GM12878 (cell line): ENCODE results near the gene GADL1. TPM values are rescaled to one million over a fixed set of nuclear protein-coding genes. Genes with fewer than 3 reads are reported as not detected.

Source experiments
- ATAC-seq: fragments of 200-7000 bp; cut with Tn5 transposase; 3 replicates; pipeline ENCODE4 v1.9.1; 2020; ENCODE audit warnings: mild to moderate bottlenecking, moderate library complexity
- BruUV-seq: library from RNA; stranded (reverse); fragments of 400-500 nt; replicated peaks from 2 replicates; lab custom pipeline; 2021; lab: Mats Ljungman, UMichigan
- CTCF ChIA-PET: fragments of 300-600 bp; sonication (Branson Sonifier 250); formaldehyde crosslinking; extraction: SDS; loops from one replicate; lab custom pipeline; 2021; ENCODE audit warnings: inconsistent platforms; lab: Yijun Ruan, JAX
- POLR2A ChIA-PET: fragments of 350-600 bp; formaldehyde crosslinking; extraction: SDS; loops from one replicate; lab custom pipeline; 2021; ENCODE audit warnings: inconsistent platforms; lab: Charles Lee
- RAD21 ChIA-PET: fragments of 300-600 bp; sonication (Branson Sonifier 250); formaldehyde crosslinking; loops from one replicate; lab custom pipeline; 2023; ENCODE audit warnings: antibody characterized with exemption; ENCODE audit not compliant: unreplicated experiment; lab: Charles Lee
- SMC1A ChIA-PET: fragments of 300-600 bp; sonication (Branson Sonifier 250); formaldehyde crosslinking; loops from one replicate; lab custom pipeline; 2023; ENCODE audit not compliant: unreplicated experiment, uncharacterized antibody; lab: Charles Lee
- DNase-seq: peaks from one replicate; pipeline ENCODE4 v3.0.0-alpha.2; 2011; ENCODE audit warnings: low read depth, low spot score
- FAIRE-seq: peaks from 3 replicates; lab custom pipeline; 2011; peaks lifted over from hg19 to GRCh38; lab: Jason Lieb, UNC
- H2AFZ ChIP-seq: 2 replicates; pipeline ENCODE4 v1.6.0; 2011; ENCODE audit warnings: low read depth, low read length, control low read depth; ENCODE audit not compliant: control insufficient read depth
- H3K27ac ChIP-seq: 2 replicates; pipeline ENCODE4 v1.5.1; 2011; ENCODE audit warnings: control low read depth; ENCODE audit not compliant: control insufficient read depth, insufficient read depth
- H3K27me3 ChIP-seq, 2 experiments: replicated peaks in 1 of 2; 2 replicates each; pipeline versions ENCODE4 v1.6.0 to v1.6.1; 2011; ENCODE audit warnings: low read length in 1 of 2; ENCODE audit not compliant: control insufficient read depth in 2 of 2, insufficient read depth in 2 of 2
- H3K36me3 ChIP-seq, 2 experiments: 2 replicates each; pipeline ENCODE4 v1.5.1; 2011; ENCODE audit warnings: low read length in 1 of 2; ENCODE audit not compliant: control insufficient read depth in 2 of 2, insufficient read depth in 2 of 2
- H3K4me1 ChIP-seq: 2 replicates; pipeline ENCODE4 v1.6.1; 2011; ENCODE audit warnings: mild to moderate bottlenecking, low read length, moderate library complexity, mixed read lengths; ENCODE audit not compliant: control insufficient read depth, insufficient read depth
- H3K4me2 ChIP-seq: 2 replicates; pipeline ENCODE4 v1.6.0; 2011; ENCODE audit warnings: control low read depth; ENCODE audit not compliant: control insufficient read depth, insufficient read depth
- H3K4me3 ChIP-seq: fragments of 200-600 bp; sonication (generic); 2 replicates; pipeline ENCODE4 v1.5.1; 2016
- H3K79me2 ChIP-seq: 2 replicates; pipeline ENCODE4 v1.6.0; 2011; ENCODE audit warnings: low read length; ENCODE audit not compliant: control insufficient read depth, insufficient read depth
- H3K9ac ChIP-seq: 2 replicates; pipeline ENCODE4 v1.8.0; 2011; ENCODE audit warnings: low read length, control low read depth, mixed read lengths; ENCODE audit not compliant: control insufficient read depth, insufficient read depth
- H3K9me3 ChIP-seq: replicated peaks from 3 replicates; pipeline ENCODE4 v1.5.1; 2011; ENCODE audit warnings: mild to moderate bottlenecking, low read length; ENCODE audit not compliant: control insufficient read depth, insufficient read depth
- H4K20me1 ChIP-seq: 2 replicates; pipeline ENCODE4 v1.6.0; 2011; ENCODE audit not compliant: control insufficient read depth, insufficient read depth
- ASH2L ChIP-seq: fragments of 300-600, 200-600 bp; sonication (generic); IDR thresholded peaks from 2 replicates; pipeline ENCODE4 v1.6.1; 2017; ENCODE audit warnings: low read depth, mild to moderate bottlenecking, borderline replicate concordance
- CBFB ChIP-seq: IDR thresholded peaks from 2 replicates; pipeline ENCODE4 v1.6.1; 2016; ENCODE audit warnings: antibody characterized with exemption, low read depth
- FOXK2 ChIP-seq: fragments of 450-650 bp; IDR thresholded peaks from 2 replicates; pipeline ENCODE4 v1.6.1; 2017; ENCODE audit warnings: mild to moderate bottlenecking, moderate library complexity
- GATAD2B ChIP-seq: fragments of 450-650 bp; conservative IDR thresholded peaks from 2 replicates; pipeline ENCODE4 v1.6.1; 2017; ENCODE audit warnings: low read depth, mild to moderate bottlenecking, moderate library complexity
- HDAC2 ChIP-seq: fragments of 200-600 bp; sonication (generic); IDR thresholded peaks from 2 replicates; pipeline ENCODE4 v1.6.1; 2017
- IRF4 ChIP-seq: IDR thresholded peaks from 2 replicates; pipeline ENCODE4 v1.6.1; 2011; ENCODE audit warnings: low read depth, low read length
- IRF5 ChIP-seq: fragments of 450-650 bp; IDR thresholded peaks from 2 replicates; pipeline ENCODE4 v1.6.1; 2017; ENCODE audit warnings: borderline replicate concordance
- MTA3 ChIP-seq: IDR thresholded peaks from 2 replicates; pipeline ENCODE4 v1.6.1; 2012; ENCODE audit warnings: low read length, inconsistent platforms, borderline replicate concordance
- MYB ChIP-seq: fragments of 150-350 bp; IDR thresholded peaks from 2 replicates; pipeline ENCODE4 v1.6.1; 2014; ENCODE audit warnings: mild to moderate bottlenecking, low read depth, low read length, borderline replicate concordance
- NKRF ChIP-seq: fragments of 450-650 bp; conservative IDR thresholded peaks from 2 replicates; pipeline ENCODE4 v1.6.1; 2017; ENCODE audit warnings: mild to moderate bottlenecking, moderate library complexity
- RFX5 ChIP-seq: IDR thresholded peaks from 2 replicates; pipeline ENCODE4 v1.6.1; 2011; ENCODE audit warnings: low read depth, low read length, improper control_type of control experiment
- SMAD5 ChIP-seq: IDR thresholded peaks from 2 replicates; pipeline ENCODE4 v1.6.1; 2016; ENCODE audit warnings: antibody characterized with exemption, low read depth
- STAT3 ChIP-seq: IDR thresholded peaks from 2 replicates; pipeline ENCODE4 v1.6.1; 2011; ENCODE audit warnings: low read depth, low read length, improper control_type of control experiment
- SUZ12 ChIP-seq: fragments of 200-600 bp; sonication (generic); IDR thresholded peaks from one replicate; pipeline ENCODE4 v1.6.1; 2018; ENCODE audit warnings: antibody characterized with exemption, mild to moderate bottlenecking; ENCODE audit not compliant: unreplicated experiment
- WRNIP1 ChIP-seq: IDR thresholded peaks from 2 replicates; pipeline ENCODE4 v1.6.1; 2011; ENCODE audit warnings: low read depth, low read length, improper control_type of control experiment, borderline replicate concordance
- ZBTB40 ChIP-seq: fragments of 450-650 bp; IDR thresholded peaks from 2 replicates; pipeline ENCODE4 v1.6.1; 2016; ENCODE audit warnings: mild to moderate bottlenecking, moderate library complexity, borderline replicate concordance
- WGBS: methylation state at CpG from one replicate; pipeline ENCODE4 v1.1.6; 2016; ENCODE audit warnings: low lambda C conversion rate; ENCODE audit not compliant: insufficient replicate concordance, insufficient coverage; ENCODE audit errors: missing lambda C conversion rate; 5-methylcytosine and 5-hydroxymethylcytosine counted together
- in situ Hi-C: fragments of 300-500 bp; cut with MboI; formaldehyde crosslinking; loops from 9 replicates; pipeline ENCODE4 v1.14.3; 2018; ENCODE audit warnings: mixed read lengths
- intact Hi-C: fragments of 100-400 bp; cut with micrococcal nuclease; formaldehyde crosslinking; loops from one replicate; pipeline ENCODE4 v1.14.2; 2022; ENCODE audit not compliant: unreplicated experiment
- polyA plus RNA-seq, 11 experiments: library from polyadenylated mRNA; depleted of rRNA in 4 of 11; unstranded in 6 of 11; stranded (reverse) in 5 of 11; fragments of >200 nt; fragmentation: Nextera tagmentation in 4 of 11; fragmentation: Illumina TruSeq in 1 of 11; extraction: Ambion mirVana in 4 of 11; extraction: Trizol in 1 of 11; gene quantifications; 1 replicate in 1 of 11; 2 replicates in 10 of 11; pipeline versions ENCODE4 v1.2.1 to v1.2.3, GENCODE V29; 2011 to 2016; ENCODE audit warnings: inconsistent platforms in 2 of 11, missing spikeins in 2 of 11, low read depth in 1 of 11
- total RNA-seq, 4 experiments: library from RNA; depleted of rRNA in 3 of 4; stranded (reverse); fragments of >200 nt in 3 of 4; fragmentation: Illumina TruSeq in 1 of 4; extraction: Trizol in 1 of 4; gene quantifications; 2 replicates each; pipeline versions ENCODE4 v1.2.1 to v1.2.3, GENCODE V29; 2013 to 2021
- TF ChIP-seq, protein P1 (sequence below): IDR thresholded peaks from 2 replicates; pipeline ENCODE4 v1.6.1; 2012; ENCODE audit warnings: low read depth, low read length, improper control_type of control experiment

The GADL1 gene
- total and polyA plus RNA-seq, 10 of the 15 experiments (the other 5 are each of a cell fraction or from before 2014, with no cell fraction given), result 0.04 TPM; not detected in 9

GRCh38 chr3:30810625-30811024 is 83.8 kb downstream of the GADL1 start (continued):
- TF ChIP-seq NKRF (no peak), CBFB (no peak), RFX5 (no peak), GATAD2B (no peak), STAT3 (no peak), MYB (no peak)
- TF ChIP-seq, all 136 proteins: peak for 0

DNA sequence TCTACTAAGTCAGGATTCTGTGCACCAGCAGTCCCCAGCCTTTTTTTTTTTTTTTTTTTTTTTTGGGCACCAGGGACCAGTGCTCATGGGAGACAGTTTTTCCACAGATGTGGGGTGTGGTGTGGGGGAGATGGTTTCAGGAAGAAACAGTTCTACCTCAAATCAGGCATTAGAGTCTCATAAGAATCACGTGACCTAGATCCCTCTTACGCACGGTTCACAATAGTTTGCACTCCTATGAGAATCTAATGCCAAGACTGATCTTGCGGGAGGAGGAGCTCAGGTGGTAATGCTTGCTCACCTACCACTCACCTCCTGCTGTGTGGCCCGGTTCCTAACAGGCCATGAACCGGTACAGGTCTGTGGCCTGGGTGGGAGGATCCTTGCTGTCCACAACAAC is 88.8 kb downstream of the GADL1 start:
- no peak for FAIRE-seq
- no peak overlapping the region for H2AFZ ChIP-seq
- in situ Hi-C loops, result no loop called here
- H3K27me3 ChIP-seq, result 0 out of 4 replicates have a peak, but pooled peaks cover 0 to 2% of the 10 kb centered on the region in 2 experiments
- H3K79me2 ChIP-seq, result no peaks in the 10 kb centered on the region
- ChIA-PET CTCF (no interaction called here), SMC1A (no interaction called here), POLR2A (no interaction called here), RAD21 (no interaction called here)
- ATAC-seq, result no peak
- H3K4me2 ChIP-seq, result no peak overlapping the region
- intact Hi-C loops, result no loop called here
- no peaks in the 10 kb centered on the region for H3K4me1 ChIP-seq
- H3K4me3 ChIP-seq, result no peak overlapping the region
- 46% methylated on average over 6 of the region's 6 CpGs for WGBS
- H3K36me3 ChIP-seq, result no peaks in the 10 kb centered on the region
- BruUV-seq, result no TSS peak
- DNase-seq, result no peak
- H3K27ac ChIP-seq, result no peak overlapping the region
- H3K9me3 ChIP-seq, result no peaks in the 10 kb centered on the region
- no peaks in the 10 kb centered on the region for H4K20me1 ChIP-seq
- no peak overlapping the region for H3K9ac ChIP-seq
- TF ChIP-seq SMAD5, result no peak
- no peak for TF ChIP-seq IRF4
- no peak for TF ChIP-seq WRNIP1
- no peak for TF ChIP-seq GATAD2B
- no peak for TF ChIP-seq SUZ12
- TF ChIP-seq ZBTB40, result no peak
- no peak for TF ChIP-seq IRF5
- no peak for TF ChIP-seq HDAC2
- TF ChIP-seq FOXK2, result no peak
- no peak for TF ChIP-seq MTA3
- TF ChIP-seq ASH2L, result no peak
- TF ChIP-seq, protein P1, sequence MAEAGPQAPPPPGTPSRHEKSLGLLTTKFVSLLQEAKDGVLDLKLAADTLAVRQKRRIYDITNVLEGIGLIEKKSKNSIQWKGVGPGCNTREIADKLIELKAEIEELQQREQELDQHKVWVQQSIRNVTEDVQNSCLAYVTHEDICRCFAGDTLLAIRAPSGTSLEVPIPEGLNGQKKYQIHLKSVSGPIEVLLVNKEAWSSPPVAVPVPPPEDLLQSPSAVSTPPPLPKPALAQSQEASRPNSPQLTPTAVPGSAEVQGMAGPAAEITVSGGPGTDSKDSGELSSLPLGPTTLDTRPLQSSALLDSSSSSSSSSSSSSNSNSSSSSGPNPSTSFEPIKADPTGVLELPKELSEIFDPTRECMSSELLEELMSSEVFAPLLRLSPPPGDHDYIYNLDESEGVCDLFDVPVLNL, result no peak
